ENCODE data around the gene RDX. TPM values are rescaled to one million over a fixed set of nuclear protein-coding genes. Genes with fewer than 3 reads are reported as not detected.
"Not testable (repeated sequence)": the region's sequence is repeated elsewhere in the genome, so short reads cannot be mapped to it uniquely, and the experiment has no call there.

RDX gene
- total and polyA plus RNA-seq, 2 of the 8 experiments (the other 6 are each of a cell fraction or from before 2014, with no cell fraction given): 27.4 to 100 TPM

DNA sequence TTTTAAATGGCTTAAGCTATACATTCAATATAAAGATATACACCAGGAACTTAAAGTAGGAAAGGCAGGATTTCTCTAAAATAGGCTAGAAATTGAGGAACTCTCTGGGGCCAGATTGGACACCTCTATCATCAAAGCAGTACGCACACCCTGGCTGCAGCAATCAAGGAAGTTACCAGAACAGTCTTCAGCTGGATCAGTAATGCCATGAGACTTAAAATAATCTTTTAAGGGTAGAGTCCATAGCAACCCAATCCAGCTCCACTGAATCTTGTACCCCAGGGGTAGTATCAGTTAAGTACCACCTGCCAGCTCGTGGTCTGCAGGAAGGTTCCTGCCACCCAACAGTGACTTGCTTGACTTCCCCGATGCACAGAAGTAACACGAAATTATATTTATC lies 3.0 kb downstream of the RDX start (continued):
- TF ChIP-seq, protein P1, sequence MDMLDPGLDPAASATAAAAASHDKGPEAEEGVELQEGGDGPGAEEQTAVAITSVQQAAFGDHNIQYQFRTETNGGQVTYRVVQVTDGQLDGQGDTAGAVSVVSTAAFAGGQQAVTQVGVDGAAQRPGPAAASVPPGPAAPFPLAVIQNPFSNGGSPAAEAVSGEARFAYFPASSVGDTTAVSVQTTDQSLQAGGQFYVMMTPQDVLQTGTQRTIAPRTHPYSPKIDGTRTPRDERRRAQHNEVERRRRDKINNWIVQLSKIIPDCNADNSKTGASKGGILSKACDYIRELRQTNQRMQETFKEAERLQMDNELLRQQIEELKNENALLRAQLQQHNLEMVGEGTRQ (IDR thresholded peaks at IDR 0.05; ENCODE audit: low read length): no peak
- TF ChIP-seq SP1 (IDR thresholded peaks at IDR 0.05; ENCODE audit: low read depth, low read length) (no peak), CTBP2 (IDR thresholded peaks at IDR 0.05; ENCODE audit: borderline replicate concordance, insufficient read depth, insufficient read length, low read length) (no peak), POLR2AphosphoS5 (IDR thresholded peaks at IDR 0.05; ENCODE audit: low read depth, low read length) (no peak)

DNA sequence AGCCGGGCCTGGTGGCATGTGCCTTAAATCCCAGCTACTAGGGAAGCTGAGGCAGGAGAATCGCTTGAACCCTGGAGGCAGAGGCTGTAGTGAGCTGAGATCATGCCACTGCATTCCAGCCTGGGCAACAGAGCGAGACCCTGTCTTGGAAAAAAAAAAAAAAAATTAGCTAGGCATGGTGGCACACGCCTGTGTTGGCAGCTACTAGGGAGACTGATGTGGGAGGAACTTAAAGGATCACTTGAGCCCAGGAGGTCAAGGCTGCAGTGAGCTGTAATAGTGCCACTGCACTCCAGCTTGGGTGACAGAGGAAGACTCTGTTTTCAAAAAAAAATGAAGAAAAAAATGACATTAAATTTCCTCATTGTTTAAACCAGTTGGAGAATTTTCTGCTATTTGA lies 4.3 kb downstream of the RDX start:
- CTCF ChIA-PET (ENCODE audit: partially characterized antibody); H3K4me2 ChIP-seq (ENCODE audit: insufficient read depth in 1 of 2, low read depth in 2 of 2, low read length in 2 of 2); H4K8ac ChIP-seq (ENCODE audit: extremely low read depth, insufficient read depth, low read length); H2BK5ac ChIP-seq (ENCODE audit: low read depth, low read length); H2BK12ac ChIP-seq (ENCODE audit: low read depth, low read length); H2BK120ac ChIP-seq (replicated peaks; ENCODE audit: low read depth, low read length); H3K79me1 ChIP-seq (ENCODE audit: low read depth, low read length); H2BK15ac ChIP-seq (ENCODE audit: low read length); H3K56ac ChIP-seq (replicated peaks; ENCODE audit: insufficient read length, low read depth, low read length); H2AFZ ChIP-seq (ENCODE audit: low read length); H3K27me3 ChIP-seq (replicated peaks in 1 of 4; ENCODE audit: control insufficient read depth in 3 of 4, extremely low read depth in 1 of 4, insufficient read depth in 3 of 4, low read length in 3 of 4); H3K9ac ChIP-seq (replicated peaks in 1 of 4; ENCODE audit: extremely low read depth in 1 of 4, low read depth in 3 of 4, low read length in 3 of 4); H4K5ac ChIP-seq (ENCODE audit: insufficient read length, low read depth, low read length); H4K91ac ChIP-seq (replicated peaks; ENCODE audit: insufficient read length, low read length); H3K36me3 ChIP-seq (ENCODE audit: control insufficient read depth in 2 of 4, insufficient read depth in 4 of 4, low read length in 3 of 4); FAIRE-seq; DNase-seq (ENCODE audit: low read depth in 1 of 2, low spot score in 2 of 2); H3K4ac ChIP-seq (replicated peaks; ENCODE audit: insufficient read length, low read depth, low read length); H3K18ac ChIP-seq (ENCODE audit: extremely low read depth, low read length); H3K27ac ChIP-seq (ENCODE audit: low read depth, low read length); H3K9me3 ChIP-seq (ENCODE audit: insufficient read depth in 2 of 2, low read depth in 1 of 2, low read length in 1 of 2); H3K23me2 ChIP-seq (ENCODE audit: low read depth, low read length); H3K14ac ChIP-seq (ENCODE audit: insufficient read length); H2BK20ac ChIP-seq (ENCODE audit: low read length); H3K4me3 ChIP-seq (ENCODE audit: extremely low read depth in 1 of 4, insufficient read depth in 2 of 4, low read depth in 3 of 4, low read length in 4 of 4); H3K23ac ChIP-seq (ENCODE audit: insufficient read length); H2AK5ac ChIP-seq (ENCODE audit: low read depth, low read length); H3K4me1 ChIP-seq (replicated peaks in 1 of 4; ENCODE audit: control insufficient read depth in 3 of 4, insufficient read depth in 4 of 4, low read length in 3 of 4): not testable (repeated sequence)
- 88% methylated on average over 4 of the region's 4 CpGs; no CpG with 5 or more reads in 1 of the 2 experiments for WGBS, 2 experiments (ENCODE audit: extremely low coverage in 1 of 2, insufficient coverage in 1 of 2, insufficient read length in 1 of 2, insufficient replicate concordance in 2 of 2, low coverage in 1 of 2, low lambda C conversion rate in 2 of 2, missing lambda C conversion rate in 1 of 2)
- Histone ChIP-seq H4K20me1 (replicated peaks in 1 of 2; ENCODE audit: control insufficient read depth in 1 of 2, insufficient read depth in 2 of 2, low read length in 2 of 2) (peaks cover 10% of the 10 kb centered on the region in 2 experiments), H3K79me2 (ENCODE audit: control insufficient read depth in 1 of 2, insufficient read depth in 2 of 2, low read length in 2 of 2) (peaks cover 8 to 88% of the 10 kb centered on the region in 2 experiments)
- POLR2A ChIA-PET (ENCODE audit: partially characterized antibody): interaction anchor here (0.6 kb wide), 1 partner anchor 77 kb away, joined by 3 read pairs; no protein-coding TSS in a partner anchor

Measured in H1 (cell line).